ENCODE results near the gene NHLH1.
A peak's percentile ranks its signal among the peaks of the same experiment; 100 is the strongest.

Gene NHLH1

DNA sequence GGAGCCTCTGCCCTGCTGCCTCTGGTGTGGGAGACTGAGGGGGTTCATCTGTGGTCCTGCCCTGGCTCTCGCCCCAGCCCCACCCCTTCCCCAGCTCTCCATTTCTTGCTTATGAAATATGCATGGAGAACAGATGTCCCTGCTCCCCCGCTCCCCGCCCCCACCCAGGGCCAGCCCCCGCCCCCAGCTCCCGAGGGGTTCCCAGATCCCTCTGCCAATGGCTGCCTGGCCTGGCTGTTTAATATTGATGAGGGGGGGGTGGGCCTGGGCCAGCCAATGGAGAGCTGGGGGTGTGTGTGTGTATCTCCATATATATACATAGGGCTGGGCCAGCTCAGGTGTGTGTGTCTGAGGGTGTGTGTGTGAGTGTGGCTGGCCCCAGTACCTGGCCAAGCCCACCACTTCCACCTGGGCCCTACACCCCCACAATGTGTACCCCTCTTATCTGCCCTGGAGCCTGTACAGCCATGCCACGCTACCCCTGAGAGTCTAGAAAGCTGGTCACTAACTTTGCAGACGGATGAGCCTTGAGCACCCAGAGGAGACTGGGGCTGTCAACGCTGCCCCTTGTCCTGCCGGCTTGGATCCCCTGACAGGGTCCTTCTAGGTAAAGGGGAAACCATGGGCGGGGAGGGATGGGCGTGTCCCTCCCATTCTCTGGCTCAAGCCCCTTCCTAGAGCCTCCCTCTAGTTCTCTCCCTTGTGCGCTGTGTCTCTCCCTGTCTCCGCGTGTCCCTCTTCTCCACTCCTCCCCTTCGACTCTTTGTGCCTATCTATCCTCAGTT, at the start of gene NHLH1:
Gene NHLH1 (plus strand): TSS at position 341 of the 785 bp plus-strand sequence. CDS start 3,661 bp downstream, outside the sequence.
- TF ChIP-seq, protein P1, sequence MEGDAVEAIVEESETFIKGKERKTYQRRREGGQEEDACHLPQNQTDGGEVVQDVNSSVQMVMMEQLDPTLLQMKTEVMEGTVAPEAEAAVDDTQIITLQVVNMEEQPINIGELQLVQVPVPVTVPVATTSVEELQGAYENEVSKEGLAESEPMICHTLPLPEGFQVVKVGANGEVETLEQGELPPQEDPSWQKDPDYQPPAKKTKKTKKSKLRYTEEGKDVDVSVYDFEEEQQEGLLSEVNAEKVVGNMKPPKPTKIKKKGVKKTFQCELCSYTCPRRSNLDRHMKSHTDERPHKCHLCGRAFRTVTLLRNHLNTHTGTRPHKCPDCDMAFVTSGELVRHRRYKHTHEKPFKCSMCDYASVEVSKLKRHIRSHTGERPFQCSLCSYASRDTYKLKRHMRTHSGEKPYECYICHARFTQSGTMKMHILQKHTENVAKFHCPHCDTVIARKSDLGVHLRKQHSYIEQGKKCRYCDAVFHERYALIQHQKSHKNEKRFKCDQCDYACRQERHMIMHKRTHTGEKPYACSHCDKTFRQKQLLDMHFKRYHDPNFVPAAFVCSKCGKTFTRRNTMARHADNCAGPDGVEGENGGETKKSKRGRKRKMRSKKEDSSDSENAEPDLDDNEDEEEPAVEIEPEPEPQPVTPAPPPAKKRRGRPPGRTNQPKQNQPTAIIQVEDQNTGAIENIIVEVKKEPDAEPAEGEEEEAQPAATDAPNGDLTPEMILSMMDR (IDR thresholded peaks at IDR 0.05; ENCODE audit: low read depth, low read length), result no peak
- TF ChIP-seq MYC (IDR thresholded peaks at IDR 0.05; ENCODE audit: low read depth, low read length) (no peak), POLR2A (IDR thresholded peaks at IDR 0.05; ENCODE audit: extremely low read depth, insufficient read length) (no peak)
- TF ChIP-seq, protein P2, sequence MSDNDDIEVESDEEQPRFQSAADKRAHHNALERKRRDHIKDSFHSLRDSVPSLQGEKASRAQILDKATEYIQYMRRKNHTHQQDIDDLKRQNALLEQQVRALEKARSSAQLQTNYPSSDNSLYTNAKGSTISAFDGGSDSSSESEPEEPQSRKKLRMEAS (IDR thresholded peaks at IDR 0.05; ENCODE audit: low read depth, low read length), result no peak
- H3K4me3 ChIP-seq (ENCODE audit: low read depth, low read length), result no peak within 1 kb of the TSS
- DNase-seq (ENCODE audit: low read depth), result no peak

DNA sequence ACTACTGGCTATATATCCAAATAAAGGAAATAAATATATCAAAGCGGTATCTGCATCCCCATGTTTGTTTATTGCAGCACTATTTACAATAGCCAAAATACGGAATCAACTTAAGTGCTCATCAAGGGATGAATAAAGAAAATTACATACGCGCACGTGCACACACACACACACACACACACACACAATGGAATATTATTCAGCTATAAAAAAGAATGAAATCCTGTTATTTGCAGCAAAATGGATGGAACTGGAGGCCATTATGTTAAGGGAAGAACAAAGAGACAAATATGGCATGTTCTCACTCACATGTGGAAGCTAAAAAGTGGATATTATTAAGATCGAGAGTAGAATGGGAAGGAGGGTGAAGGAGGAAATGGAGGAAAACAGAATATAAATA, 44.0 kb upstream of the NHLH1 start:
- TF ChIP-seq, protein P1 (IDR thresholded peaks at IDR 0.05; ENCODE audit: low read depth, low read length), result no peak
- no peak for TF ChIP-seq POLR2A (IDR thresholded peaks at IDR 0.05; ENCODE audit: extremely low read depth, insufficient read length)
- TF ChIP-seq, protein P2 (IDR thresholded peaks at IDR 0.05; ENCODE audit: low read depth, low read length), result no peak
- TF ChIP-seq MYC (IDR thresholded peaks at IDR 0.05; ENCODE audit: low read depth, low read length), result no peak
- DNase-seq (ENCODE audit: low read depth), result no peak
- H3K4me3 ChIP-seq (ENCODE audit: low read depth, low read length), result no peak overlapping the region

DNA sequence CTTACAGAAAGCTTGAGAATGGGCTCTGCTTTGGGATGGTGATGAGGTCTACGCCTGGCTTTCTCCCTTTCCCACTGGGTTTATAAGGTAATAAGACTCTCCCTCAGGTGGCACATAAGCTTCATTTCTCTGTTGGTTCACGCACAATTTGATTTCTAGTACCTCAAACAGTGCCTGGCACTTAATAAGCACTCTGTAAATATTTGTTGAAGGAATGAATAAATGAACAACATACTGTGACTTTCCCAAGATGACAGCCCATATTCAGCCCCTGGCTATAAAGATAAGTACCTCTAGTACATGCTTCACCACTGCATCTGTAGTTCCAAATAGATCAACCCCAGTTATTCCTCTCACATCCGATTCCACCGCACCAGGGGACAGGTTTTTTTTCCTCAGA, 41.6 kb upstream of the NHLH1 start:
- TF ChIP-seq, protein P1 (IDR thresholded peaks at IDR 0.05; ENCODE audit: low read depth, low read length), result no peak
- TF ChIP-seq MYC (IDR thresholded peaks at IDR 0.05; ENCODE audit: low read depth, low read length) (no peak), POLR2A (IDR thresholded peaks at IDR 0.05; ENCODE audit: extremely low read depth, insufficient read length) (no peak)
- TF ChIP-seq, protein P2 (IDR thresholded peaks at IDR 0.05; ENCODE audit: low read depth, low read length), result no peak
- no peak for DNase-seq (ENCODE audit: low read depth)
- no peak overlapping the region for H3K4me3 ChIP-seq (ENCODE audit: low read depth, low read length)

DNA sequence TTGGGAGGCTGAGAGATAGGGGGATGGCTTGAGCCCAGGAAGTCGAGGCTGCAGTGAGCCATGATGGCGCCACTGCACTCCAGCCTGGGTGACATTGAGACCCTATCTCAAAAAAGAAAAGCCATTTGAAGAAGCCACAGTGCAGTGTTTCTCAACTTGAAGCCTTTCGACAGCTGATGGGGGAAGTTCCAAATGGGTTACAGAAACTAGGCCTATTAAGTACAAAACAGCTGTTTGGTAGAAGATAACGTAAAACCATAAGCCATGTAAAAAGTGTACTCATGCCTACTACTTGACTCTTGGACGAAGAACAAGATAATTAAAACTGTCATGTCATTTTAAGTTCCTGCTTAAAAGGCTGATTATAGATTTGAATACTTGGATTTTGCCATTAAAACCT, 40.5 kb upstream of the NHLH1 start:
- TF ChIP-seq, protein P1 (IDR thresholded peaks at IDR 0.05; ENCODE audit: low read depth, low read length), result no peak
- TF ChIP-seq, protein P2 (IDR thresholded peaks at IDR 0.05; ENCODE audit: low read depth, low read length), result no peak
- TF ChIP-seq MYC (IDR thresholded peaks at IDR 0.05; ENCODE audit: low read depth, low read length) (no peak), POLR2A (IDR thresholded peaks at IDR 0.05; ENCODE audit: extremely low read depth, insufficient read length) (no peak)
- DNase-seq (ENCODE audit: low read depth), result peak; percentile 3
- H3K4me3 ChIP-seq (ENCODE audit: low read depth, low read length), result no peak overlapping the region

DNA sequence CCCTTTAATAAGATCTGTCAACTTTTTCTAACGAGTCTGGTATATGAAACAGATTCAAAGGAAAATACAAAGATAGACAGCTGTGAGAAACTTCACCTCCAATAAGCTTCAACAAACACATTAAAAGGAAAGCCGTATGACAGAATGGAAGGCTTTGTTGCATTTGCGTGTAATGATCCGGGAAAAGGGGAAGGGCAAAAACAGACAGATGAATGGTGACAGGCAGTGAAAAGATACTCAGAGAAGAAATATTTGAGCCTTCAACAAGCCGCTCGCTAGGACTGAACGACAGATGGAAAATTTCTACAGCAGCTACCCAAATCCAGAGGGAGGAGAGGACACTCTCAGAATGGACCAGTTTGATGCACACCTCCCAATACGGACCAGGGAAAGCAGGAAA, 38.7 kb upstream of the NHLH1 start:
- no peak for TF ChIP-seq POLR2A (IDR thresholded peaks at IDR 0.05; ENCODE audit: extremely low read depth, insufficient read length)
- TF ChIP-seq, protein P1 (IDR thresholded peaks at IDR 0.05; ENCODE audit: low read depth, low read length), result no peak
- TF ChIP-seq MYC (IDR thresholded peaks at IDR 0.05; ENCODE audit: low read depth, low read length), result no peak
- TF ChIP-seq, protein P2 (IDR thresholded peaks at IDR 0.05; ENCODE audit: low read depth, low read length), result no peak
- no peak for DNase-seq (ENCODE audit: low read depth)
- H3K4me3 ChIP-seq (ENCODE audit: low read depth, low read length), result no peak overlapping the region
